Measurements from ENCODE around the gene DYNC1I1.

DYNC1I1 gene

GRCh38 chr7:95986178-95986764 lies 213.9 kb downstream of the DYNC1I1 start:
- TF ChIP-seq CTCF (IDR thresholded peaks at IDR 0.05; ENCODE audit: low read depth, low read length, missing control alignments): no peak
- DNase-seq: no peak
- no peaks in the 10 kb centered on the region for H3K27me3 ChIP-seq (replicated peaks)
- no peak overlapping the region for H3K27ac ChIP-seq
- H3K4me3 ChIP-seq (ENCODE audit: low read depth, low read length): no peak overlapping the region
- in situ Hi-C loops (cut with HindIII; ENCODE audit: low pct_ligation_motif_present, low sequenced_read_pairs): no loop called here
- no peaks in the 10 kb centered on the region for H3K36me3 ChIP-seq (replicated peaks)

GRCh38 chr7:95989301-95989700 lies 216.9 kb downstream of the DYNC1I1 start:
- no peak for DNase-seq
- Histone ChIP-seq H3K27me3 (replicated peaks) (no peaks in the 10 kb centered on the region), H3K27ac (no peak overlapping the region), H3K4me3 (ENCODE audit: low read depth, low read length) (no peak overlapping the region), H3K36me3 (replicated peaks) (no peaks in the 10 kb centered on the region)
- in situ Hi-C loops (cut with HindIII; ENCODE audit: low pct_ligation_motif_present, low sequenced_read_pairs): no loop called here
- no peak for TF ChIP-seq CTCF (IDR thresholded peaks at IDR 0.05; ENCODE audit: low read depth, low read length, missing control alignments)

GRCh38 chr7:95993380-95993779 lies 221.0 kb downstream of the DYNC1I1 start:
- peak; percentile 31 for TF ChIP-seq CTCF (IDR thresholded peaks at IDR 0.05; ENCODE audit: low read depth, low read length, missing control alignments)
- Histone ChIP-seq H3K27ac (no peak overlapping the region), H3K4me3 (ENCODE audit: low read depth, low read length) (no peak overlapping the region), H3K36me3 (replicated peaks) (no peaks in the 10 kb centered on the region), H3K27me3 (replicated peaks) (no peaks in the 10 kb centered on the region)
- no peak for DNase-seq
- in situ Hi-C loops (cut with HindIII; ENCODE audit: low pct_ligation_motif_present, low sequenced_read_pairs): no loop called here

GRCh38 chr7:95996174-95996573 lies 223.8 kb downstream of the DYNC1I1 start:
- Histone ChIP-seq H3K36me3 (replicated peaks) (no peaks in the 10 kb centered on the region), H3K27me3 (replicated peaks) (no peaks in the 10 kb centered on the region), H3K27ac (no peak overlapping the region), H3K4me3 (ENCODE audit: low read depth, low read length) (no peak overlapping the region)
- no peak for DNase-seq
- no peak for TF ChIP-seq CTCF (IDR thresholded peaks at IDR 0.05; ENCODE audit: low read depth, low read length, missing control alignments)
- in situ Hi-C loops (cut with HindIII; ENCODE audit: low pct_ligation_motif_present, low sequenced_read_pairs): no loop called here

GRCh38 chr7:95996886-95997285 lies 224.5 kb downstream of the DYNC1I1 start:
- TF ChIP-seq CTCF (IDR thresholded peaks at IDR 0.05; ENCODE audit: low read depth, low read length, missing control alignments): no peak
- H3K4me3 ChIP-seq (ENCODE audit: low read depth, low read length): no peak overlapping the region
- no peaks in the 10 kb centered on the region for H3K36me3 ChIP-seq (replicated peaks)
- no peak for DNase-seq
- in situ Hi-C loops (cut with HindIII; ENCODE audit: low pct_ligation_motif_present, low sequenced_read_pairs): no loop called here
- no peaks in the 10 kb centered on the region for H3K27me3 ChIP-seq (replicated peaks)
- H3K27ac ChIP-seq: no peak overlapping the region

GRCh38 chr7:95997632-95998031 lies 225.3 kb downstream of the DYNC1I1 start:
- no peak overlapping the region for H3K27ac ChIP-seq
- in situ Hi-C loops (cut with HindIII; ENCODE audit: low pct_ligation_motif_present, low sequenced_read_pairs): no loop called here

More at GRCh38 chr7:95997632-95998031, 225.3 kb downstream of the DYNC1I1 start:
- H3K27me3 ChIP-seq (replicated peaks): no peaks in the 10 kb centered on the region
- no peak overlapping the region for H3K4me3 ChIP-seq (ENCODE audit: low read depth, low read length)
- TF ChIP-seq CTCF (IDR thresholded peaks at IDR 0.05; ENCODE audit: low read depth, low read length, missing control alignments): no peak
- no peaks in the 10 kb centered on the region for H3K36me3 ChIP-seq (replicated peaks)
- no peak for DNase-seq
